K562 (cell line): ENCODE data around the gene NFIL3. TPM values are rescaled to one million over a fixed set of nuclear protein-coding genes. Genes with fewer than 3 reads are reported as not detected.

Source experiments
- FOXM1 ChIP-seq, 2 experiments: fragments of 450-650 bp in 1 of 2; sonication (generic) in 1 of 2; formaldehyde crosslinking in 1 of 2; IDR thresholded peaks; 2 replicates each; pipeline versions ENCODE4 v1.6.1 to v1.9.0; 2017 to 2022; ENCODE audit warnings: low read depth in 2 of 2, mild to moderate bottlenecking in 2 of 2, missing genetic modification reagents in 1 of 2, moderate library complexity in 1 of 2
- ZBTB7A ChIP-seq: IDR thresholded peaks from 2 replicates; pipeline ENCODE4 v1.6.1; 2011; ENCODE audit warnings: low read depth, mild to moderate bottlenecking, low read length, moderate library complexity, borderline replicate concordance; ENCODE audit not compliant: control insufficient read depth
- polyA plus RNA-seq, 8 experiments: library from polyadenylated mRNA; depleted of rRNA in 4 of 8; stranded (reverse) in 5 of 8; unstranded in 3 of 8; fragments of >200 nt; fragmentation: Nextera tagmentation in 2 of 8; fragmentation: Illumina TruSeq in 1 of 8; extraction: Ambion mirVana in 2 of 8; extraction: Trizol in 1 of 8; gene quantifications; 2 replicates each; pipeline versions ENCODE4 v1.2.1 to v1.2.3, GENCODE V29; 2011 to 2014; ENCODE audit warnings: inconsistent platforms in 1 of 8, missing spikeins in 1 of 8
- total RNA-seq, 7 experiments: library from RNA; depleted of rRNA in 6 of 7; stranded (reverse); fragments of >200 nt in 6 of 7; fragmentation: Illumina TruSeq in 2 of 7; extraction: Trizol in 2 of 7; gene quantifications; 2 replicates each; pipeline versions ENCODE4 v1.2.1 to v1.2.3, GENCODE V29; 2011 to 2021; ENCODE audit warnings: low replicate concordance in 1 of 7
- TF ChIP-seq, protein P1 (sequence below): fragments of 150-350 bp; IDR thresholded peaks from 2 replicates; pipeline ENCODE4 v1.6.1; 2014; ENCODE audit warnings: low read depth, mild to moderate bottlenecking, low read length, borderline replicate concordance
- TF ChIP-seq, protein P2 (sequence below): IDR thresholded peaks from 3 replicates; pipeline ENCODE4 v1.6.1; 2011; ENCODE audit warnings: borderline replicate concordance, mild to moderate bottlenecking; ENCODE audit not compliant: insufficient read length, insufficient read depth

The NFIL3 gene
- total and polyA plus RNA-seq, 9 of the 15 experiments (the other 6 are each of a cell fraction or from before 2014, with no cell fraction given) = 3.2 to 16.1 (median 9.3) TPM

GRCh38 chr9:91416096-91416712 is 7.4 kb downstream of the NFIL3 start (continued):
- TF ChIP-seq, protein P1, sequence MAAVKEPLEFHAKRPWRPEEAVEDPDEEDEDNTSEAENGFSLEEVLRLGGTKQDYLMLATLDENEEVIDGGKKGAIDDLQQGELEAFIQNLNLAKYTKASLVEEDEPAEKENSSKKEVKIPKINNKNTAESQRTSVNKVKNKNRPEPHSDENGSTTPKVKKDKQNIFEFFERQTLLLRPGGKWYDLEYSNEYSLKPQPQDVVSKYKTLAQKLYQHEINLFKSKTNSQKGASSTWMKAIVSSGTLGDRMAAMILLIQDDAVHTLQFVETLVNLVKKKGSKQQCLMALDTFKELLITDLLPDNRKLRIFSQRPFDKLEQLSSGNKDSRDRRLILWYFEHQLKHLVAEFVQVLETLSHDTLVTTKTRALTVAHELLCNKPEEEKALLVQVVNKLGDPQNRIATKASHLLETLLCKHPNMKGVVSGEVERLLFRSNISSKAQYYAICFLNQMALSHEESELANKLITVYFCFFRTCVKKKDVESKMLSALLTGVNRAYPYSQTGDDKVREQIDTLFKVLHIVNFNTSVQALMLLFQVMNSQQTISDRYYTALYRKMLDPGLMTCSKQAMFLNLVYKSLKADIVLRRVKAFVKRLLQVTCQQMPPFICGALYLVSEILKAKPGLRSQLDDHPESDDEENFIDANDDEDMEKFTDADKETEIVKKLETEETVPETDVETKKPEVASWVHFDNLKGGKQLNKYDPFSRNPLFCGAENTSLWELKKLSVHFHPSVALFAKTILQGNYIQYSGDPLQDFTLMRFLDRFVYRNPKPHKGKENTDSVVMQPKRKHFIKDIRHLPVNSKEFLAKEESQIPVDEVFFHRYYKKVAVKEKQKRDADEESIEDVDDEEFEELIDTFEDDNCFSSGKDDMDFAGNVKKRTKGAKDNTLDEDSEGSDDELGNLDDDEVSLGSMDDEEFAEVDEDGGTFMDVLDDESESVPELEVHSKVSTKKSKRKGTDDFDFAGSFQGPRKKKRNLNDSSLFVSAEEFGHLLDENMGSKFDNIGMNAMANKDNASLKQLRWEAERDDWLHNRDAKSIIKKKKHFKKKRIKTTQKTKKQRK = no peak
- no peak for TF ChIP-seq ZBTB7A
- TF ChIP-seq, protein P2, sequence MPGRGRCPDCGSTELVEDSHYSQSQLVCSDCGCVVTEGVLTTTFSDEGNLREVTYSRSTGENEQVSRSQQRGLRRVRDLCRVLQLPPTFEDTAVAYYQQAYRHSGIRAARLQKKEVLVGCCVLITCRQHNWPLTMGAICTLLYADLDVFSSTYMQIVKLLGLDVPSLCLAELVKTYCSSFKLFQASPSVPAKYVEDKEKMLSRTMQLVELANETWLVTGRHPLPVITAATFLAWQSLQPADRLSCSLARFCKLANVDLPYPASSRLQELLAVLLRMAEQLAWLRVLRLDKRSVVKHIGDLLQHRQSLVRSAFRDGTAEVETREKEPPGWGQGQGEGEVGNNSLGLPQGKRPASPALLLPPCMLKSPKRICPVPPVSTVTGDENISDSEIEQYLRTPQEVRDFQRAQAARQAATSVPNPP = no peak
- no peak for TF ChIP-seq FOXM1 (IDR thresholded peaks at IDR 0.05; ENCODE audit: low read depth)
- TF ChIP-seq FOXM1 (CRISPR knock-in tag; IDR thresholded peaks at IDR 0.05; ENCODE audit: low read depth) = no peak
